ENCODE results near the gene VAPB. TPM values are rescaled to one million over a fixed set of nuclear protein-coding genes. Genes with fewer than 3 reads are reported as not detected.

The VAPB gene
- total RNA-seq, 4 donors from 2014 or later: 20.4 to 28.0 (median 23.6) TPM

DNA sequence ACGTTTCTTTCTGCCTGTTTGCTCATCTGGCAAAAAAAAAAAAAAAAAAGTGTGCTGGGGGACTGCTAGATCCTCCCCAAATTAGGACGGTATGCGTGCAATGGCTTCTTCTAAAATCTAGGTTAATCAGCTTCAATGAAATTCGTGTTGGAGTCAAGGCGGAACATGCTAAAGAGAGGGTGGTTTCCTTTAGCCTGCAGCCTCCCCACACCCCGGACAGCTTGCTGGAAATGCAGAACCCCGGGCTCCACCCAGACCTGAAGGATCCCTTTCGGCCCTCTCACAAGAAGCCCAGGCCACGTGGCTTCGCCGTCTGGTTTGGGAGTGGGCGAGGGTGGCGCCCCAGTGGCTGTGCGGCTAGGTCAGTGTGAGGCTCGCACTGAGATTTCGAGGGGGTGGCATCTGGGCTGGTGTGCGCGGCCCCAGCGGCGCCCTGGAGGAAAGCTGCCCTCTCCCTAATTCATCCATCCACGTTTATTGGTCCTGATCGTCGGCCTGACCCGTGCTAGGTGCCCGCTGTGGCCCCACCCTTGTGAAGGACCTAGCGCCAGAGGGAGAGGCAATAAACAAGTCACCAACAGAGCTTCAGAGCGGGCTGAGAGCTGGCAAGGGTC, 77.2 kb downstream of the VAPB start:
- H3K36me3 ChIP-seq: no peaks in the 10 kb centered on the region
- H3K27ac ChIP-seq: no peak overlapping the region
- no peak overlapping the region for H3K4me3 ChIP-seq
- no peaks in the 10 kb centered on the region for H3K9me3 ChIP-seq
- no peaks in the 10 kb centered on the region for H3K27me3 ChIP-seq
- TF ChIP-seq POLR2A (IDR thresholded peaks at IDR 0.05): no peak
- TF ChIP-seq, protein P1, sequence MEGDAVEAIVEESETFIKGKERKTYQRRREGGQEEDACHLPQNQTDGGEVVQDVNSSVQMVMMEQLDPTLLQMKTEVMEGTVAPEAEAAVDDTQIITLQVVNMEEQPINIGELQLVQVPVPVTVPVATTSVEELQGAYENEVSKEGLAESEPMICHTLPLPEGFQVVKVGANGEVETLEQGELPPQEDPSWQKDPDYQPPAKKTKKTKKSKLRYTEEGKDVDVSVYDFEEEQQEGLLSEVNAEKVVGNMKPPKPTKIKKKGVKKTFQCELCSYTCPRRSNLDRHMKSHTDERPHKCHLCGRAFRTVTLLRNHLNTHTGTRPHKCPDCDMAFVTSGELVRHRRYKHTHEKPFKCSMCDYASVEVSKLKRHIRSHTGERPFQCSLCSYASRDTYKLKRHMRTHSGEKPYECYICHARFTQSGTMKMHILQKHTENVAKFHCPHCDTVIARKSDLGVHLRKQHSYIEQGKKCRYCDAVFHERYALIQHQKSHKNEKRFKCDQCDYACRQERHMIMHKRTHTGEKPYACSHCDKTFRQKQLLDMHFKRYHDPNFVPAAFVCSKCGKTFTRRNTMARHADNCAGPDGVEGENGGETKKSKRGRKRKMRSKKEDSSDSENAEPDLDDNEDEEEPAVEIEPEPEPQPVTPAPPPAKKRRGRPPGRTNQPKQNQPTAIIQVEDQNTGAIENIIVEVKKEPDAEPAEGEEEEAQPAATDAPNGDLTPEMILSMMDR (IDR thresholded peaks at IDR 0.05): no peak
- TF ChIP-seq EP300 (IDR thresholded peaks at IDR 0.05): no peak
- WGBS, 2 donors: 93 to 95% methylated on average over 24 to 25 of the region's 27 CpGs
- H3K4me1 ChIP-seq: no peaks in the 10 kb centered on the region
- DNase-seq (ENCODE audit: low spot score in 2 of 2): no peak

DNA sequence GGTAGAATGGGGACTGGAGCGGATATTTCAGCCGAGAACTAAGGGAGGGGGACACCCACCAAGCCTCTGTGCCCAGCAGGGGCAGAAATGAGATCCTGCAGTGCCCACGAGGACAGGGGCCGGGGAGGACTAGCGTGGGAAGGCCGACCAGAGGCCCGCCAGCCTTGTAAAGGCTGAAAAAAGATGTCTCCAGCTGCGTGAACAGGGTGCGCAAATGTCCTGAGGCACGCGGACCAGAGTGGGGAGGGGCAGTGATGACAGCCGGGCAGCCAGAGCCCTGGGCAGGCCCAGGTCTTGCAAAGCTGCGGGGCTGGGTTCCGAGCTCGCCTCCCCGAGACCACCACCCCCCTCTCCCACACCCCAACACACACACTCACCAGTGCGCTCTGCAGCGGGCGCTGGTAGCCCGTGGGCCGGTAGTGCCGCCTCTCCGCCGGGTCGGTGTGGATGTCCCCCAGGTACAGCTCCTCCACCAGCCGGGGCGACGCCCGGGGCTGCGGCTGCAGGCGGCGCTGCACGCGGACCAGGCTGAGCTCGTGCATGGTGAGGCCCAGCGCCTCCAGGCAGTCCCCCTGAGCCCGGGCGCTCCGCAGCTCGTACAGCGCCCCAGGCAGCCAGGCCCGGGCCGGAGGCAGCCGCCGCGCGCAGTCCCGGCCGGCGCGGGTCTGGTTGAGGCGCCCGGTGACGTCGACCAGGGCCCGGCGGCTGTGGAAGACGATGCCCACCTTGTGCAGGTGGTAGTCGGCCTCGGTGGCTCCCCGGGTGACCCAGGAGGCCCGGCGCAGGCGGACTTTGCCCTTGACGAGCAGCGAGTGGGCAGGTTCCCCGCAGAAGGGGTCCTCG, 77.9 kb downstream of the VAPB start:
- Histone ChIP-seq H3K27me3 (no peaks in the 10 kb centered on the region), H3K27ac (no peak overlapping the region), H3K4me3 (no peak overlapping the region), H3K36me3 (no peaks in the 10 kb centered on the region), H3K4me1 (no peaks in the 10 kb centered on the region), H3K9me3 (no peaks in the 10 kb centered on the region)
- 72 to 80% methylated on average over 45 to 58 of the region's 68 CpGs for WGBS, 2 donors
- no peak for TF ChIP-seq EP300 (IDR thresholded peaks at IDR 0.05)
- TF ChIP-seq, protein P1 (IDR thresholded peaks at IDR 0.05): no peak
- no peak for TF ChIP-seq POLR2A (IDR thresholded peaks at IDR 0.05)
- DNase-seq (ENCODE audit: low spot score in 2 of 2): no peak

DNA sequence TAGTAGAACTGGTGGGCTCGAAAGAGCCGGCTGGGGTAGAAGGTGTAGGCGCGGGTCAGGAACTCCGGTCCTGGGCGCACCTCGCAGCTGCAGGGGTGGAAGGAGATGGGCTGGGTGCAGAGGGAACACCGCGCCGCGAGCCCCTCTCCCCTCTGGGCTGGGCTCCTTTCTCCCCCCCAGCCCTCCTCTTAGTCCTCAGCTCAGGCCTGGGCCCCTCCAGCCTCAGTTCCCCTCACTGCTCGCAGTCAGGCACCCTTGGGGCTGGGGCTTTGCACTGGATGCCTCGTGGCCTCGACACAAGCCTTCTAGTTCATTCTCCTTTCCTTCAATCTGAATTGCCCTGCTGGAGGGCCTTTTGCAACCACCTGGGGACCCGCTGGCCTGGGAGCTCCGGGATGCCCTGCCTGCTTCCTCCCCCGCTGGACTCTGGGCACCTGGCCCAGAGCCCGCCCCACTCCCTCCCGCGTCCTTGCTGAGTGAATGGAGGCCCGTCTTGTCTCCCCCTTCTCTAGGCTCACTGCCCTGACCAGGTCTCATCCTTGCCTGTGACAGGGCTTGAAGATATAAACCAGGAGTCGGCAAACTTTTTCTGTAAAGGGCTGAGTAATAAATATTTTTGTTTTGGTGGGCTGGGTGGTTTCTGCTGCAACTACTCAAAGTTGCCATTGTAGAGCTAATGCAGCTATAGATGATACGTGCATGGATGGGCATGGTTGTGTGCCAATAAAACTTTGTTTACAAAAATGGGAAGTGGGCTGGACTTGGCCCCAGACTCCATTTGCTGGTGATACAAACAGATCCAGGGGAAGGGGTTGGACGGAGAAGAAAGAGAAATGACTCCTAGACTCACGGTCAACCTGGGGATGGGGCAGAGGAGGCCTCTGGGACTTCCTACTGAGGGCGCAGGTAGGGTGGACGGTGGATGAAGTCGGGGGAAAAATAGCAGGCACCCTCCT, 78.8 kb downstream of the VAPB start:
- TF ChIP-seq EP300 (IDR thresholded peaks at IDR 0.05) (no peak), POLR2A (IDR thresholded peaks at IDR 0.05) (no peak)
- TF ChIP-seq, protein P1 (IDR thresholded peaks at IDR 0.05): no peak
- H3K4me3 ChIP-seq: no peak overlapping the region
- H3K4me1 ChIP-seq: no peaks in the 10 kb centered on the region
- no peaks in the 10 kb centered on the region for H3K9me3 ChIP-seq
- 83% methylated on average over 24 to 28 of the region's 28 CpGs for WGBS, 2 donors
- H3K36me3 ChIP-seq: no peaks in the 10 kb centered on the region
- H3K27ac ChIP-seq: no peak overlapping the region
- no peak for DNase-seq (ENCODE audit: low spot score in 2 of 2)
- no peaks in the 10 kb centered on the region for H3K27me3 ChIP-seq

DNA sequence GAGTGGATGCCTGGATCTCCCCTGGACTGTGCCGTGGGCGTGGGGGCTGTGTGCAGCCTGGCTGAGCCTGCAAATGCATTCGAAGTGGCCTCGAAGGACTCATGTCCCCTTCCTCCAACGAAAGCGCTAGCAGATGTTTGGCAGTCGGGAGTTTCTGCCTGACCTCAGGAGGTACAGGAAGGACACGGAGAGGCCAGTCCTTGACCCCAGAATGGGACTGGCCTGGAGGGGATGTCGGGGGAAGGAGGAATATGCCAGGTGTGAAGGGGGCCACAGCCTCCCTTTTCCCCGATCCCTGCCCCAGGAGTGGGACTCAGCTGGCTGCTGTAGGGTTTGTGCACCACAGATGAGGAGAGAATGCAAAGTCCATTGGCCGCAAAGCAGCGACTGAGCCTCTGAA, 80.6 kb downstream of the VAPB start:
- Histone ChIP-seq H3K36me3 (no peaks in the 10 kb centered on the region), H3K9me3 (no peaks in the 10 kb centered on the region), H3K4me3 (no peak overlapping the region), H3K27ac (no peak overlapping the region), H3K27me3 (no peaks in the 10 kb centered on the region), H3K4me1 (no peaks in the 10 kb centered on the region)
- WGBS, 2 donors: 67 to 81% methylated on average over 12 of the region's 12 CpGs
- DNase-seq (ENCODE audit: low spot score in 2 of 2): no peak
- TF ChIP-seq, protein P1 (IDR thresholded peaks at IDR 0.05): no peak
- TF ChIP-seq POLR2A (IDR thresholded peaks at IDR 0.05) (no peak), EP300 (IDR thresholded peaks at IDR 0.05) (no peak)
